ENCODE data around the gene FLOT1.

DNA sequence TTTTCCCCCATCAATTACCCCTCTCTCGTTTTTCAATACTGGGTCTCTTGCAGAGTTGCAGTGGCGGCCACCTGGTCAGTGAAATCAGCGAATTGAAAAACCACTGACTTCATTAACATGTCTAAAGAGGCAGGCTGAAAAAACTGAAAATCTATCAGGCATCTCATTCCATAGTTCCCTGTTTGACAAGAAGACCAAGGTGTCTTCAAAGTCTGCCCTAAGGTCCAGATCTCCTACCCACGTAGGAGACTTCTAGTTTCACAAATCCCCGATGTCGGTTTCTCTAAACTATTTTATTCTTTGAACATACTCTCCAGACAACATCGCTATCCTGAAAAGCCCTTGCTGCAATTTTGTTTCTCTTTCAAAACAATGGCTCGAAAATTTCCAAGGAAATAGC, 23.1 kb downstream of the FLOT1 start:
- TF ChIP-seq, protein P1, sequence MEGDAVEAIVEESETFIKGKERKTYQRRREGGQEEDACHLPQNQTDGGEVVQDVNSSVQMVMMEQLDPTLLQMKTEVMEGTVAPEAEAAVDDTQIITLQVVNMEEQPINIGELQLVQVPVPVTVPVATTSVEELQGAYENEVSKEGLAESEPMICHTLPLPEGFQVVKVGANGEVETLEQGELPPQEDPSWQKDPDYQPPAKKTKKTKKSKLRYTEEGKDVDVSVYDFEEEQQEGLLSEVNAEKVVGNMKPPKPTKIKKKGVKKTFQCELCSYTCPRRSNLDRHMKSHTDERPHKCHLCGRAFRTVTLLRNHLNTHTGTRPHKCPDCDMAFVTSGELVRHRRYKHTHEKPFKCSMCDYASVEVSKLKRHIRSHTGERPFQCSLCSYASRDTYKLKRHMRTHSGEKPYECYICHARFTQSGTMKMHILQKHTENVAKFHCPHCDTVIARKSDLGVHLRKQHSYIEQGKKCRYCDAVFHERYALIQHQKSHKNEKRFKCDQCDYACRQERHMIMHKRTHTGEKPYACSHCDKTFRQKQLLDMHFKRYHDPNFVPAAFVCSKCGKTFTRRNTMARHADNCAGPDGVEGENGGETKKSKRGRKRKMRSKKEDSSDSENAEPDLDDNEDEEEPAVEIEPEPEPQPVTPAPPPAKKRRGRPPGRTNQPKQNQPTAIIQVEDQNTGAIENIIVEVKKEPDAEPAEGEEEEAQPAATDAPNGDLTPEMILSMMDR (conservative IDR thresholded peaks at IDR 0.05; ENCODE audit: low read depth, low read length): no peak
- no peak for TF ChIP-seq EZH2 (IDR thresholded peaks at IDR 0.05; ENCODE audit: borderline replicate concordance, low read depth, low read length, poor library complexity, severe bottlenecking)
